ENCODE results near the gene RBM24. TPM values are rescaled to one million over a fixed set of nuclear protein-coding genes. Genes with fewer than 3 reads are reported as not detected.

RBM24 gene
- total RNA-seq, 1 experiment from 2014 or later: 0.48 TPM

- H3K79me2 ChIP-seq (ENCODE audit: insufficient read depth, low read length): no peaks in the 10 kb centered on the region
- no peak overlapping the region for H3K9ac ChIP-seq (ENCODE audit: extremely low read depth, insufficient read length, low read length)
- H3T11ph ChIP-seq (ENCODE audit: low read length): no peak overlapping the region
- H3K56ac ChIP-seq (ENCODE audit: insufficient read length, low read depth, low read length): no peak overlapping the region
- no peak overlapping the region for H3K27ac Mint-ChIP-seq
- H3K23me2 ChIP-seq (ENCODE audit: insufficient read length, low read depth, low read length, poor library complexity, severe bottlenecking): no peaks in the 10 kb centered on the region
- H3K14ac ChIP-seq (ENCODE audit: insufficient read depth, low read length): no peak overlapping the region
- H3K4me2 ChIP-seq (ENCODE audit: insufficient read depth, insufficient read length, low read length): no peak overlapping the region
- H3K9me3 ChIP-seq (ENCODE audit: control insufficient read depth, low read depth, low read length): no peaks in the 10 kb centered on the region
- H3K9me3 Mint-ChIP-seq: no peaks in the 10 kb centered on the region; a peak in 1 of 5 replicates
- H3K27me3 ChIP-seq (ENCODE audit: insufficient read depth, low read length): no peaks in the 10 kb centered on the region
- TF ChIP-seq, protein P1, sequence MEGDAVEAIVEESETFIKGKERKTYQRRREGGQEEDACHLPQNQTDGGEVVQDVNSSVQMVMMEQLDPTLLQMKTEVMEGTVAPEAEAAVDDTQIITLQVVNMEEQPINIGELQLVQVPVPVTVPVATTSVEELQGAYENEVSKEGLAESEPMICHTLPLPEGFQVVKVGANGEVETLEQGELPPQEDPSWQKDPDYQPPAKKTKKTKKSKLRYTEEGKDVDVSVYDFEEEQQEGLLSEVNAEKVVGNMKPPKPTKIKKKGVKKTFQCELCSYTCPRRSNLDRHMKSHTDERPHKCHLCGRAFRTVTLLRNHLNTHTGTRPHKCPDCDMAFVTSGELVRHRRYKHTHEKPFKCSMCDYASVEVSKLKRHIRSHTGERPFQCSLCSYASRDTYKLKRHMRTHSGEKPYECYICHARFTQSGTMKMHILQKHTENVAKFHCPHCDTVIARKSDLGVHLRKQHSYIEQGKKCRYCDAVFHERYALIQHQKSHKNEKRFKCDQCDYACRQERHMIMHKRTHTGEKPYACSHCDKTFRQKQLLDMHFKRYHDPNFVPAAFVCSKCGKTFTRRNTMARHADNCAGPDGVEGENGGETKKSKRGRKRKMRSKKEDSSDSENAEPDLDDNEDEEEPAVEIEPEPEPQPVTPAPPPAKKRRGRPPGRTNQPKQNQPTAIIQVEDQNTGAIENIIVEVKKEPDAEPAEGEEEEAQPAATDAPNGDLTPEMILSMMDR (conservative IDR thresholded peaks at IDR 0.05): no peak
- H2AFZ ChIP-seq (ENCODE audit: low read length): no peak overlapping the region
- H4K20me1 ChIP-seq (ENCODE audit: control insufficient read depth, insufficient read depth, insufficient read length): no peaks in the 10 kb centered on the region
- H2BK5ac ChIP-seq (ENCODE audit: insufficient read length, low read length): no peak overlapping the region
- H3K18ac ChIP-seq (ENCODE audit: insufficient read length, low read depth, low read length): no peak overlapping the region
- H3K27ac ChIP-seq (ENCODE audit: insufficient read length, low read depth, low read length): no peak overlapping the region
- H3K4me1 Mint-ChIP-seq: peaks cover 5 to 6% of the 10 kb centered on the region in 2 experiments; a peak in 3 of 4 replicates
- no peak overlapping the region for H3K23ac ChIP-seq (ENCODE audit: insufficient read length, low read depth, low read length)
- no peaks in the 10 kb centered on the region for H3K4me1 ChIP-seq (ENCODE audit: insufficient read depth, low read length)
- no peak overlapping the region for H4K8ac ChIP-seq (replicated peaks; ENCODE audit: insufficient read length, low read depth, low read length)
- no peak overlapping the region for H2BK15ac ChIP-seq (ENCODE audit: low read depth, low read length)
- no peak for DNase-seq
- no peak overlapping the region for H3K4ac ChIP-seq (ENCODE audit: low read depth, low read length)
- WGBS (ENCODE audit: extremely low coverage, insufficient read length, low lambda C conversion rate): no CpG with 5 or more reads among the region's 3 CpGs
- peaks cover 21% of the 10 kb centered on the region for H3K27me3 Mint-ChIP-seq (ENCODE audit: low read depth)
- no peak overlapping the region for H4K5ac ChIP-seq (ENCODE audit: insufficient read length, low read depth, low read length)
- no peak overlapping the region for H2BK120ac ChIP-seq (ENCODE audit: low read depth, low read length, poor library complexity, severe bottlenecking)
- H3K79me1 ChIP-seq (ENCODE audit: insufficient read depth, low read depth, low read length, poor library complexity, severe bottlenecking): no peaks in the 10 kb centered on the region
- no peak overlapping the region for H2BK12ac ChIP-seq (ENCODE audit: insufficient read length, low read depth, low read length)
- H2BK20ac ChIP-seq (ENCODE audit: low read depth, low read length, poor library complexity, severe bottlenecking): no peak overlapping the region
- H2AK5ac ChIP-seq (ENCODE audit: insufficient read length, low read length): no peak overlapping the region
- no peak overlapping the region for H3K4me3 Mint-ChIP-seq
- H3K36me3 Mint-ChIP-seq (ENCODE audit: insufficient read depth in 1 of 3, low read depth in 3 of 3): no peaks in the 10 kb centered on the region
- H4K91ac ChIP-seq (ENCODE audit: insufficient read length, low read depth, low read length): no peak overlapping the region
These were observed 11.3 kb upstream of the RBM24 start for GRCh38 chr6:17269840-17270239.
